Measurements from ENCODE around the gene ABHD12B.

ABHD12B gene

DNA sequence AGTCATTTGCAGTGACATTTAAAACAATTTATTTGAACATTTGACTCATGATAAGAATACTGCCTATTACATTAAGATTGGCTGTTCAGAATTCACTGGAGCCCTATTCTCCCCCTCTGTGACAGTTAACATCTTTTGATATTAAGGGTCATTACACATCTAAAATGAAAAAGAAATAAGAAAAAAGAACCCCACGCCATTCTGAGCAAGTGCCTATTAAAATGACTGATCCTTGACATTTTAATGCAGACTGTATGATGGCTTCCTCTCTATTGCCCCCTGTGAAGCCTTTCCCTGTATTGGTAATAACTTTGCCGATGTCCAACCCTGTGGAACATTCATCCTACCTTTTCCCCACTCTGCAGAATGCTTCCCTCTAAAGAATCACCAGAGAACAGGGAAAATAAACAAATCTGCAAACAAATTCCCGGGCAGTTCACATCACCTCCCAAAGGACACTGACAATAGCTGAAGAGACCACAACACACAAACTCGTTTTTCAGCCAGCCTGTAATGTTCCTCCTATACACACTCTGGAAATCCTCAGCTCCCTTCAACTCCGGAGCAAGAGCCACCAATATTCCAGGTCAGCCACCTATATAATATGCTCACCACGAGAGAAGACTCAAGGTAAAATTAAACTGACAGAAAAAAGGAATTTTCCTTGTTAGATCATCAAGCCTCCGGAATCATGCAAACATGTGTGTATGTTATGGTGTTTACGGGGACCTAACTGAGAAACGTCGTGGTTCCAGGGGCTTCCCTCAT, 42.9 kb upstream of the ABHD12B start:
- no peak overlapping the region for H3K27ac ChIP-seq
- TF ChIP-seq, protein P1, sequence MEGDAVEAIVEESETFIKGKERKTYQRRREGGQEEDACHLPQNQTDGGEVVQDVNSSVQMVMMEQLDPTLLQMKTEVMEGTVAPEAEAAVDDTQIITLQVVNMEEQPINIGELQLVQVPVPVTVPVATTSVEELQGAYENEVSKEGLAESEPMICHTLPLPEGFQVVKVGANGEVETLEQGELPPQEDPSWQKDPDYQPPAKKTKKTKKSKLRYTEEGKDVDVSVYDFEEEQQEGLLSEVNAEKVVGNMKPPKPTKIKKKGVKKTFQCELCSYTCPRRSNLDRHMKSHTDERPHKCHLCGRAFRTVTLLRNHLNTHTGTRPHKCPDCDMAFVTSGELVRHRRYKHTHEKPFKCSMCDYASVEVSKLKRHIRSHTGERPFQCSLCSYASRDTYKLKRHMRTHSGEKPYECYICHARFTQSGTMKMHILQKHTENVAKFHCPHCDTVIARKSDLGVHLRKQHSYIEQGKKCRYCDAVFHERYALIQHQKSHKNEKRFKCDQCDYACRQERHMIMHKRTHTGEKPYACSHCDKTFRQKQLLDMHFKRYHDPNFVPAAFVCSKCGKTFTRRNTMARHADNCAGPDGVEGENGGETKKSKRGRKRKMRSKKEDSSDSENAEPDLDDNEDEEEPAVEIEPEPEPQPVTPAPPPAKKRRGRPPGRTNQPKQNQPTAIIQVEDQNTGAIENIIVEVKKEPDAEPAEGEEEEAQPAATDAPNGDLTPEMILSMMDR (IDR thresholded peaks at IDR 0.05), result no peak
- TF ChIP-seq ZFX (IDR thresholded peaks at IDR 0.05; ENCODE audit: borderline replicate concordance), result no peak

DNA sequence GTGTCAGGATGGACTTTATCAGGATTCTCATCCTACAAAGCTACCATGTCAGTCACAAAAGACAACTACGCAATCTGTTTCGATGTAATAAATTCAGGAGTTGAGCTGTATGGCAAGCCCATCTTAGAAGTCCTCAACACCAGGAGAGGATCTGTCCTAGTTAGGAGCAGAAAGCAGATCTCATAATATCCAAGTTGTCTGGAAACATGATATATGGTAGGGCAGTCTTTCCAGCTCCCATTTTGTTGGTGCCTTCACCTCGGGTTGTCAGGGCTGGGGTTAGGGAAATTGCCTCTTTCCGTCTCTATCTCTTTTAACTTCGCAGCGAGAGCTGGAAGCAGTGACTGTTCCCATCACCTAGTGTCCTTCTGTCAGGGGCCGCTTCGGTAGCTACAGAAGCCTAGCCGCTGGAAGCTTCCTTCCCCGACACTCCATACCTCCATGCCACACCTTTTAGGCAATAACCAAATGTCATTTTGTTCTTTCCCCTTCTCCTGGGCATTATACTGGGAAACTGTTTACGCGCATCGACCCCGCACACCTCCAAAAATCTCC, 42.3 kb upstream of the ABHD12B start:
- TF ChIP-seq ZFX (IDR thresholded peaks at IDR 0.05; ENCODE audit: borderline replicate concordance), result no peak
- TF ChIP-seq, protein P1 (IDR thresholded peaks at IDR 0.05), result no peak
- H3K27ac ChIP-seq, result no peak overlapping the region

DNA sequence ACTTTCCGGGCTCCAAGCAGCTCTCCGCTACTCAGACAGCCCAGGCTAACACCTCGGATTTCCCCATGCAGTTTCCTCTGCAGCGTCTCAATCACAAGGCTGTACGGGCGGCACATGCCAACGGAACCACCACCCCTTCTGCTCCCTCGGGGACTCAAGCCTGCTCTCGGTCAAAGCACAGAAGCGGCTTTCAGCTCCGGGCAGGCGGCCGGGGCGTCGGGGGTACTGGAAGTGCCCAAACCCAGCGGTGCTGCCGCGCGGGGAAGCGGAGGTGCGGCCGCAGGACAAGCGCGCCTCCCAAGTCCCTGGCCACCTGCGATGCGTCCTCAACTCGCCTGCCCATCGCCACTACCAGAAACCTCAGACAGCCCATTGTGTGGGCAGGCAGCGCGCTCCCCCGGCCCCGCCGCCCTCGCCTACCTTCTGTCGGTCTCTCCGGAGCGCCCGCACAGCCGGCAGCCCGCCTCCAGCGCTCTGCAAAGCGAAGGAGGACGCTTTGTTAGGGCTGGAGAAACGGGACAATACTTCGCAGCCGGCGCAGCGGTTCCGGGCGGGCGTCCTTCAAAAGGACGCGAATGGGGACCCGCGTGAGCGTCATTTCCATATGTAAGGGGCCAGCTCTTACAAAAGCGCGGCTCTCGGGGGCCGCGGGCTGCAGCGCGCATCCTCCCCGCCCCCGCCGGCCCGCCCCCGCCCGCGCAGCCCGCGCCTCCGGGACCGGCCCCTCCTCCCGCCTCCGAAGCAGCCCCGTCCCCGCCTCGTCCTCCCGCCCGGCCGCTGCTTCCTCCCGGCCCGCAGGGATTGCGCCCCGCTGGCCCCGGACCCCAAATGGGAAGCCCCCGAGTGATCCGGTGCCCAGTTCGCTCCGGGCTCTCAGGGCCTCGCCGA, 41.6 kb upstream of the ABHD12B start:
- TF ChIP-seq ZFX (IDR thresholded peaks at IDR 0.05; ENCODE audit: borderline replicate concordance), result no peak
- TF ChIP-seq, protein P1 (IDR thresholded peaks at IDR 0.05), result no peak
- peak overlapping the region; percentile 68 for H3K27ac ChIP-seq

DNA sequence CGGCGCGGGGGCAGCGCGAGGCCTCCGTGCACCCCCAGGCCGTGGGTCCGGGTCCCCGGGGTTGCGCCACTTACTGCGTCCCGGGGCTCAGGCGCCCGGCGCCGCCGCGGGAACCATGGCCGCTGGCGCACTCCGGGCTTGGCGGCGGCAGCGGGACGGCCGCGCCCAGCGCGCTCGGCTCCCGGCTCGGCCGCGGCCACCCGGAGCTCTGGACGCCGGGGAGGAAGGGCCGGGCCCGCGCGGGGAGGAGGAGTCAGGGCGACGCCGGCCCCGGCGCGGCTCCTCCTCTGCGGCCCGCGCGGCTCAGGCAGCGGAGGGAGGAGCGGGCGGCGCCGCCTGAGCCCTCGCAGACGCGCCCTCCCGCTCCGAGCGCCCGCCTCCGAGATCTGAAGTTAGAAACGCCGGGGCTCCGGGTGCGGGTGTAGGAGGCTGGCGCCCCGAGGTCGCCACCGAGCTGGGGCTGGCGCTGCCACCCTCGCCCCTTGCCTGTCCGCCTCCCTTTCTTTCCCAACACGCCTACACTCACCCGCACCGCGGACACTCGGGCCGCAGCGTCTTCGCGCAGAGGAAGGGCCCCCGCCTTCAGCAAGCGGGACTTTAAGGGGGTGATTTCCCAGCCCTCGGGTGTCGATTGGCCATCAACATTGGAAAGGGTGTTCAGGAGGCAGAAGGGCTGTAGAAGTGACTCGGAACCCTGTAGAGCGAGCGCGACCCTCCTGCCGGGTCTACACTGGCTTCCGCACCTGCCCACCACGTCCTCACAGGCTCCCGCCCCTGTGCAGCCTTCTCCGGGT, 40.7 kb upstream of the ABHD12B start, which contains the start of gene NIN:
Gene NIN (minus strand): TSS at position 231 of the 794 bp plus-strand sequence. CDS start 9,106 bp downstream, outside the sequence.
- TF ChIP-seq ZFX (IDR thresholded peaks at IDR 0.05; ENCODE audit: borderline replicate concordance), result no peak
- TF ChIP-seq, protein P1 (IDR thresholded peaks at IDR 0.05), result no peak
- peak within 1 kb of the TSS; percentile 68 for H3K27ac ChIP-seq

DNA sequence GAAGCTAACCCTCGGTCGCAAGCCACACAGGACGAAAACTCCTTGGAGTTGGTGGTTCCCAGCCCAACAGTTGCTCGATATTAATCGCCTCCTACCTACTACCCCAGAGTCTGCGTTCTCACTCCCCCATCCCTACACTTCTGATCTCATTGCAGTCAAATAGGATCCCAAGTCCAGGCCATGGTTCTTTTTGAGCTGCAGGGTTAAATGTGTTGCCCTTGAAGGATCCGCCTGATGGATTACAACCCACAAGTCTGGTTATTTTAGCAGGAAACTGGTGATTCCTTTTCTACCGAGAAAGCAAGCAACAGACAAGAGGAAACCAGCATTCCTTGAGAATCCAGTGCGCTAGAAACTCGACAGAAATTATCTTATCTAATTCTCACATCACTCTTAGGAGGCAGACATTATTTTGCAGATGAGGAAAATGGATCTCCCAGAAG, 40.1 kb upstream of the ABHD12B start:
- H3K27ac ChIP-seq, result no peak overlapping the region; the same call in 1 of the 2 replicates
- no peak for TF ChIP-seq ZFX (IDR thresholded peaks at IDR 0.05; ENCODE audit: borderline replicate concordance)

DNA sequence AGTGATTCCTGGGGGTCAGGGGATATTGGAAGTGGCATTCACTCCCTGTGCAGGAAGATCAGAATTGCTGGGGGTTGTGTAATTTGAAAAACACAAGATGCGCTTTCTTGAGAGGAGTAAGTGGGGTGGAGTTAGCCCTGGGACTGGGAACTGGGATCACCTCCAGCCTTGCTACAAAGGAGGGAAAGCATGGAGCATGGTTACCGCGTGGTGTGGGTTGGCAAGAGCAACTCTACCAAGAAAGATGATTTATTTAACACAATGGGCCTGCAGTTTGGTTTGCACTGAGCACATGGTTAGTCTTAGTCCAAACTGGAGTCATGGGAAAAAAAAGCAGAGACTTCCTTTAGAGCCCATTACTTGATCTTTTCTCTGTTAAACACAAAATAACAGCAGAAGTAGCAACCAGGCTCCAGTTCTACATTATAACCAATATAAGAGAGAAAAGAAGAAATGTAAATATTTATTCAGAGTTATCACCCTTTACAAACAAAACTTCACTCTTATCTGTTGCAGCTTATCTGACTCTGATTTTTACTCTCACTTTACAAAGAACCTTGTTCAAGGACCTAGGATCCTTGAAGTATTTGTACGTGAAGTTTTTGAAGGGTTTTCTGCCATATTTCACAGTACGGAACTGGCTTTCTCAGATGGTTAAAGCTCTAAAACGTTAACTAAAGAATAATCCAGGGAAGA, 38.8 kb upstream of the ABHD12B start:
- H3K27ac ChIP-seq, result no peak overlapping the region
- TF ChIP-seq, protein P1 (IDR thresholded peaks at IDR 0.05), result no peak
- TF ChIP-seq ZFX (IDR thresholded peaks at IDR 0.05; ENCODE audit: borderline replicate concordance), result no peak

Data from 22Rv1 (cell line).